SKM-1 treated with dmso at 0.1 percent for 144 hours (cell line): ENCODE results near the gene HACD2.
A peak's percentile ranks its signal among the peaks of the same experiment; 100 is the strongest.

Experiments used
- DNase-seq: peaks from one replicate; lab custom pipeline; 2025; ENCODE audit not compliant: unreplicated experiment; lab: John Stamatoyannopoulos, UW

HACD2 gene

GRCh38 chr3:123584988-123585937 is at the start of gene HACD2:
Gene HACD2 (minus strand): TSS chr3:123585053. CDS start chr3:123585027, 26 bp downstream.
- DNase-seq = peak; percentile 97

- no peak for DNase-seq
Measured at GRCh38 chr3:123634149-123635051, 49.5 kb upstream of the HACD2 start.

- DNase-seq = no peak
Measured at GRCh38 chr3:123633530-123633929, 48.7 kb upstream of the HACD2 start.

- no peak for DNase-seq
Measured at GRCh38 chr3:123632161-123632655, 47.4 kb upstream of the HACD2 start.

- no peak for DNase-seq
Measured at GRCh38 chr3:123629747-123630047, 44.8 kb upstream of the HACD2 start.

GRCh38 chr3:123628996-123629746 is 44.3 kb upstream of the HACD2 start:
- no peak for DNase-seq

GRCh38 chr3:123627673-123628670 is 43.1 kb upstream of the HACD2 start:
- DNase-seq = no peak

GRCh38 chr3:123626881-123627280 is 42.0 kb upstream of the HACD2 start:
- DNase-seq = no peak

GRCh38 chr3:123624302-123624701 is 39.4 kb upstream of the HACD2 start:
- DNase-seq = no peak

- DNase-seq = no peak
Measured at GRCh38 chr3:123623346-123623880, 38.6 kb upstream of the HACD2 start.

GRCh38 chr3:123622766-123623165 is 37.9 kb upstream of the HACD2 start:
- DNase-seq = no peak

GRCh38 chr3:123621850-123622189 is 37.0 kb upstream of the HACD2 start:
- no peak for DNase-seq

GRCh38 chr3:123621186-123621849 is 36.5 kb upstream of the HACD2 start:
- DNase-seq = no peak

- DNase-seq = no peak
Measured at GRCh38 chr3:123620343-123620742, 35.5 kb upstream of the HACD2 start.

- peak; percentile 86 for DNase-seq
Measured at GRCh38 chr3:123618768-123619484, 34.1 kb upstream of the HACD2 start.

GRCh38 chr3:123618076-123618708 is 33.3 kb upstream of the HACD2 start:
- DNase-seq = peak; percentile 56

GRCh38 chr3:123616593-123616992 is 31.7 kb upstream of the HACD2 start:
- DNase-seq = no peak

- DNase-seq = no peak
Measured at GRCh38 chr3:123613543-123613942, 28.7 kb upstream of the HACD2 start.
